ENCODE results near the gene RASA3. TPM values are rescaled to one million over a fixed set of nuclear protein-coding genes. Genes with fewer than 3 reads are reported as not detected.

The RASA3 gene
- total and polyA plus RNA-seq, 2 of the 8 experiments (the other 6 are each of a cell fraction or from before 2014, with no cell fraction given): 7.5 to 21.9 TPM

DNA sequence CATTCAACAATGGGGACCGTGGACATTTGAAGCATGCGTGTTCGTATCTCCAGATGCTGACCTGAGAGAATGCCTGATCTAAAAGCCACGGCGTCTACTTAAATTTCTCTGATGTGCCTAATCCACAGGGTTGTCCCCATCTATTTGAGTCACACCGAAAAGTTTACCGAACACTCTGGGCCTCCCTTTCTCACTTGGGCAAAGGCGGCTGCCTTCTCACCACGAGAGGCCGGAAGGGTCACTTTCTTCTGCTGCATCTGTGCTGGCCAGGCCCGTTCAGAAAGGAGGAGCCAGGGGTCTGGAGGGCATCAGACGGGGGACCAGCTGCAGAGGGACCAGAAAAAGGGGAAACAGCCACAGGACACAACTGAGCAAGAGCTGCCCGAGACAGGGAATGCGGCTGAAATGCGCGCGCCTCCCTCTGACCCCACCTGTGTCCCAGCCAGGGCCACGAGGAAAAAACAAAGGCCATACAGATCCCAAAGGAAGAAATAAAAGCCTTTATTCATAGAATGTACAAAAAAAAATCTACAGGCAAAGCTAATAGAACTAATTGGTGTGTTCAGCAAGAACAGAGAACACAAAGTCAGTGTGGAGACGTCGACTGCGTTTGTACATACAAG, 87.2 kb downstream of the RASA3 start (continued):
- TF ChIP-seq, protein P1, sequence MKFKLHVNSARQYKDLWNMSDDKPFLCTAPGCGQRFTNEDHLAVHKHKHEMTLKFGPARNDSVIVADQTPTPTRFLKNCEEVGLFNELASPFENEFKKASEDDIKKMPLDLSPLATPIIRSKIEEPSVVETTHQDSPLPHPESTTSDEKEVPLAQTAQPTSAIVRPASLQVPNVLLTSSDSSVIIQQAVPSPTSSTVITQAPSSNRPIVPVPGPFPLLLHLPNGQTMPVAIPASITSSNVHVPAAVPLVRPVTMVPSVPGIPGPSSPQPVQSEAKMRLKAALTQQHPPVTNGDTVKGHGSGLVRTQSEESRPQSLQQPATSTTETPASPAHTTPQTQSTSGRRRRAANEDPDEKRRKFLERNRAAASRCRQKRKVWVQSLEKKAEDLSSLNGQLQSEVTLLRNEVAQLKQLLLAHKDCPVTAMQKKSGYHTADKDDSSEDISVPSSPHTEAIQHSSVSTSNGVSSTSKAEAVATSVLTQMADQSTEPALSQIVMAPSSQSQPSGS (IDR thresholded peaks at IDR 0.05; ENCODE audit: low read length): no peak
- no peak for TF ChIP-seq SIX5 (IDR thresholded peaks at IDR 0.05; ENCODE audit: low read depth, low read length)
- TF ChIP-seq RAD21 (IDR thresholded peaks at IDR 0.05 in 1 of 2, conservative IDR thresholded peaks at IDR 0.05 in 1 of 2; ENCODE audit: low read depth in 2 of 2, low read length in 2 of 2): no peak
- no peak for TF ChIP-seq TCF12 (IDR thresholded peaks at IDR 0.05; ENCODE audit: low read depth, low read length)
